Measurements from ENCODE around the gene RAB13.

RAB13 gene

GRCh38 chr1:153977250-153978240 lies 8.6 kb downstream of the RAB13 start, which contains the start of gene JTB:
Gene JTB, minus strand, starts transcription at chr1:153977674. Its CDS starts 422 bp downstream, at chr1:153977252.
- peak; percentile 85 for DNase-seq (ENCODE audit: low spot score)

GRCh38 chr1:153976819-153977249 lies 9.3 kb downstream of the RAB13 start:
- no peak for DNase-seq (ENCODE audit: low spot score)

- no peak for DNase-seq (ENCODE audit: low spot score)
Measured at GRCh38 chr1:153973525-153973924, 12.6 kb downstream of the RAB13 start.

- DNase-seq (ENCODE audit: low spot score): no peak
Measured at GRCh38 chr1:153973071-153973470, 13.1 kb downstream of the RAB13 start.

- no peak for DNase-seq (ENCODE audit: low spot score)
Measured at GRCh38 chr1:153970346-153970745, 15.8 kb downstream of the RAB13 start.

- no peak for DNase-seq (ENCODE audit: low spot score)
Measured at GRCh38 chr1:153968972-153969371, 17.2 kb downstream of the RAB13 start.

GRCh38 chr1:153968408-153968807 lies 17.7 kb downstream of the RAB13 start:
- no peak for DNase-seq (ENCODE audit: low spot score)

- DNase-seq (ENCODE audit: low spot score): no peak
Measured at GRCh38 chr1:153968000-153968363, 18.2 kb downstream of the RAB13 start.

- DNase-seq (ENCODE audit: low spot score): peak; percentile 97
Measured at GRCh38 chr1:153967107-153967999, 18.8 kb downstream of the RAB13 start, which contains the start of gene CREB3L4. Gene CREB3L4, plus strand, starts transcription at chr1:153967902. Its CDS starts 624 bp downstream, at chr1:153968526.

GRCh38 chr1:153963850-153964331 lies 22.2 kb downstream of the RAB13 start:
- DNase-seq (ENCODE audit: low spot score): peak; percentile 82

- DNase-seq (ENCODE audit: low spot score): peak; percentile 97
Measured at GRCh38 chr1:153963030-153963849, 22.9 kb downstream of the RAB13 start, which contains the start of gene SLC39A1. Gene SLC39A1, minus strand, starts transcription at chr1:153963537. Its CDS starts 822 bp downstream, at chr1:153962715.

- peak; percentile 88 for DNase-seq (ENCODE audit: low spot score)
Measured at GRCh38 chr1:153962088-153963029, 23.8 kb downstream of the RAB13 start.

- DNase-seq (ENCODE audit: low spot score): no peak
Measured at GRCh38 chr1:153961421-153961820, 24.7 kb downstream of the RAB13 start.

GRCh38 chr1:153960206-153960605 lies 25.9 kb downstream of the RAB13 start:
- no peak for DNase-seq (ENCODE audit: low spot score)

GRCh38 chr1:153959454-153959853 lies 26.7 kb downstream of the RAB13 start:
- no peak for DNase-seq (ENCODE audit: low spot score)

GRCh38 chr1:153958961-153959260 lies 27.2 kb downstream of the RAB13 start:
- no peak for DNase-seq (ENCODE audit: low spot score)

GRCh38 chr1:153958111-153958960 lies 27.8 kb downstream of the RAB13 start, which contains the start of gene CRTC2:
Gene CRTC2, minus strand, starts transcription at chr1:153958612. Its CDS starts 115 bp downstream, at chr1:153958497.
- peak; percentile 99 for DNase-seq (ENCODE audit: low spot score)

GRCh38 chr1:153957744-153958110 lies 28.4 kb downstream of the RAB13 start:
- DNase-seq (ENCODE audit: low spot score): peak; percentile 56

All from kidney tubule cell (primary cell).